Activated CD8-positive, alpha-beta memory T cell treated with anti-CD3 and anti-CD28 coated beads, Interleukin-2, amount 50 U/mL, for 48 hours (primary cell): ENCODE measurements around the gene SH3PXD2B.
"Not testable (repeated sequence)": the region's sequence is repeated elsewhere in the genome, so short reads cannot be mapped to it uniquely, and the experiment has no call there.

Experiments
- DNase-seq: peaks from one replicate; pipeline ENCODE4 v3.0.0-alpha.2; 2020

Gene SH3PXD2B

GRCh38 chr5:172485511-172486202 lies 31.3 kb upstream of the SH3PXD2B start:
- DNase-seq, result no peak

DNA sequence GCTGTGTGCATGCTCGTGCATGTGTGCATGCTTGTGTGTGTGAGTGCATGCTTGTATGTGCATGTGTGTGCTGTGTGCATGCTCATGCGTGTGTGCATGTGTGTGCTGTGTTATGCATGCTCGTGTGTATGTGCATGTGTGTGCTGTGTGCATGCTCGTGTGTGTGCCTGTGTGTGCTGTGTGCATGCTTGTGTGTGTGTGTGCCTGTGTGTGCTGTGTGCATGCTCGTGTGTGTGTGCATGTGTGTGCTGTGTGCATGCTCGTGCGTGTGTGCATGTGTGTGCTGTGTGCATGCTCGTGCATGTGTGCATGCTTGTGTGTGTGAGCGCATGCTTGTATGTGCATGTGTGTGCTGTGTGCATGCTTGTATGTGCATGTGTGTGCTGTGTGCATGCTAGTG lies 30.3 kb upstream of the SH3PXD2B start:
- DNase-seq, result no peak

DNA sequence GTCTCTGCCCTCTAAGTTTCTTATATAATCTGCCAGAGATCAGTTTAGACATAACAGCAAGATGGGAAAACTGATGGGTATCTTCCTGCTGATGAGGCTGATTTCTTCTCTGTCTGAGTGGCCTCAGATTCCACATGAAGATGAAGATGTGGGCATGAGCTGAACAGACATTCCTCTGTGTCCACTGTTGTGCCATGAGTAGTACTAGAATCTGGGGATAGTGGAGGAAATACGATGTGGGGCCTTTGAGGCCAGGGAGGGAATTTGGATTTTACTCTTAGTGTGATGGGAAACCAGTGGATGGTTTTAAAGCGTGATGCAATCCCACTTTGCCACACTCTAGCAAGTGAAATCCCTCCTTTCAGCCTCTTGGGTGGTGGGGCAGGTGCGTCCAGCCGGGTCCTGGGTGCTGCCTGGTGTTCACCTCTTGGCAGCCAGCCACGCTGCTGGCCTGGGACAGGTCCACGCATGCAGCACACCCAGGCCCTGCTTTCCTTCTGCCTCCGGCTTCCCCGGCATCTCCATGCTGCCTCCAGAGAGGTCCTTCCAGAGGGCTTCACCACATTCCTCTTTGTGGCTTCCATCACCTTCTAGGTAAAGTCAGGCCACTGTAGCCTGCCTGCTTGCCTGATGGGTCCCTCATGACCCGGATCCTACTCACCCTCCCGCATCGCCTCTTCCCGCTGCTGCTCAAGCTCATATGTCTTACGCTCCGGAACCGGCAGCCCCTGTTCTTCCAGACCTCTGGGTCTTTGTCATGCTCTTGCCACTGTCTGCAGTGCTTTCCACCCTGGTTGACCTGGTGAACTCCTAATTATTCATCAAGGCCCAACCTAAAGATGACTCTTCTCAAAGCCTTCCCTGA lies 28.1 kb upstream of the SH3PXD2B start:
- DNase-seq, result no peak

DNA sequence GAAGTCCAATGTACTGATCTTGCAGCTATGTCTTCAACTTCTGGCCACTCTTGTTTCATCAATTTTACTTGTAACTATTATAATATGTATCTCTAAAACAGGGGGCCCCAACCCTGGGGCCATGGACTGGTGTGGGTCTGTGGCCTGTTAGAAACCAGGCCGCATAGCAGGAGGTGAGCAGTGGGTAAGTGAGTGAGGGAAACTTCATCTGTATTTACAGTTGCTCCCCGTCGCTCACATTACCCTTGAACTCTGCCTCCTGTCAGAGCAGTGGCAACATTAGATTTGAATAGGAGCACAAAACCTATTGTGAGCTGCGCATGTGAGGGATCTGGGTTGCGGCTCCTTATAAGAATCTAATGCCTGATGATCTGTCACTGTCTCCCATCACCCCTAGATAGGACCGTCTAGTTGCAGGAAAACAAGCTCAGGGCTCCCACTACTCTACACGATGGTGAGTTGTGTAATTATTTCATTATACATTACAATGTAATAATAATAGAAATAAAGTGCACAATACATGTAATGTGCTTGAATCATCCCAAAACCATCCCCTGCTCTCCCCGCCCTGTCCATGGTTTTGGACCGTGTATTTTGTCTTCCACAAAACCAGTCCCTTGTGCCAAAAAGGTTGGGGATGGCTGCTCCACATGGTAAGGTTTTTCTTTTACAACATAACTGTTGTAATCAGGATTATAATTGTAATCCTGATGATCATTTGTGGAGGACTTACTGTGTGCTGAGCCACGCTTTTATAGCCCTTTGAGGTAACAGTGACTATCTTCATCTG lies 26.9 kb upstream of the SH3PXD2B start:
- DNase-seq, result no peak

- DNase-seq, result no peak
Measured at GRCh38 chr5:172479784-172480115, 25.4 kb upstream of the SH3PXD2B start.

DNA sequence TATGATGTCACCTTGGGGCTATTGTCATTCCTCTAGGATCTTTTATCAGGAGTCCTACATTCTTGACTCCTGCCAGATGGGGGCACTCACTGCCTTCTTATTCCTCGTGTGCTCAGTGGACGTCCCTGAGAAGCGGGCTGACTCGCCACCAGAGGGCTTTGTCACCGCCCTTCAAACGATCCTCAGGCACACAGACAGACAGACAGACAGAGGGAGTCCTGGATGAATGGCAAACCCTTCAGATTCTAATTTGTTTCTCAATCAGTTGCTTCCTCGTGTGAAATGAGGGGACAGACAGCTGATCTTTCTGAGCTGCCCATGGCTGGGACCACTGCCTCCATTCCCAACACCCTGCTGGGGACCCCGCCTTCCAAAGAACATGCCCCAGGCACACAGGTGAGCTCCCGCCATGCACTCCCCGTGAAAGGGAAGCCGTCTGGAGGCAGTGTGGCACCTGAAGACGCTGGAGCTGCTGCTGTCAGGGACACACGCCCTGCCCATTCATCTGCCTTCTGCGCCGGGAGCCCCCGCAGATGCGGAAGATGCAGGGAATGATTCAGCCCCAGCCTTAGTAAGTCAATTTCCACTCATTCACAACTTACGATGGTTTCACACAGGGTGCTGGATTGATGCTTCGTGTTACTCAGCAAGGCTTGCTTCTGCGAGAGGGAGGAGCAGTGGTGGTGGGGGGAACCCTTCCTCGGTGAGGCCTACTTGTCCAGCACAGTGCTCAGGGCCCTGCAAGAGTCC lies 24.9 kb upstream of the SH3PXD2B start:
- peak; percentile 70 for DNase-seq

DNA sequence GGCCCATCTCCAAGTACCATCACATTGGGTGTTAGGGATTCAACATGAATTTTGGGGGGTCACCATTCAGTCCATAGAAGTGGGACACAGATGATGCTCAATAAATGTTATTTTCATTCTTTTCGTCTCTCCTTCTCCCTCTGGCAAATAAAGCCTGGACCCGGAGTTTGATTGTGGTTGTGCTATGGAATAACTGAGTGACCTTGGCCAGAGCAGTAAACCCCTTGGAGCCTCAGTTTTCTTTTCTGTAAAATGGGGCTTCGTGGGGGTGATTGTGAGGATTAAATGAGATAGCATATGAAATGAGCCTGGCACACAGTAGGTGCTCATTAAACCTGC lies 24.3 kb upstream of the SH3PXD2B start:
- not testable (repeated sequence) for DNase-seq

DNA sequence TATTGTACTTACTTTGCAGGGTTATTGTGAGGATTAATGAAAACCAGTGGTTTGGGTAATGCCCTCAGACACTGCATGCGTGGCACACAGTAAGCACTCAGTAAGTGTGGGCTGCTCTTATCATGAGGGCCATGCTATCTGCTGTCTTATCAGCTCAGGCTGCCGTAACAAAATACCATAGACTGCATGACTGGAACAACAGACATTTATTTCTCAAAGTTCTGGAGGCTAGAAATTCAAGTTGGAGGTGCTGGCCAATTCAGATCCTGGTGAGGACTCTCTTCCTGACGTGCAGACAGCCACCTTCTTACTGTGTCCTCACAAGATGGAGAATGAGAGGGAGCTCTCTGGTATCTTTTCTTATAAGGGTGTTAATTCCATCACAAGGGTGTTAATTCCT lies 23.9 kb upstream of the SH3PXD2B start:
- DNase-seq, result no peak

GRCh38 chr5:172477466-172477865 lies 23.1 kb upstream of the SH3PXD2B start:
- DNase-seq, result no peak

GRCh38 chr5:172474293-172474692 lies 20.0 kb upstream of the SH3PXD2B start:
- DNase-seq, result no peak

GRCh38 chr5:172473427-172473826 lies 19.1 kb upstream of the SH3PXD2B start:
- no peak for DNase-seq

GRCh38 chr5:172469697-172470096 lies 15.4 kb upstream of the SH3PXD2B start:
- DNase-seq, result no peak

DNA sequence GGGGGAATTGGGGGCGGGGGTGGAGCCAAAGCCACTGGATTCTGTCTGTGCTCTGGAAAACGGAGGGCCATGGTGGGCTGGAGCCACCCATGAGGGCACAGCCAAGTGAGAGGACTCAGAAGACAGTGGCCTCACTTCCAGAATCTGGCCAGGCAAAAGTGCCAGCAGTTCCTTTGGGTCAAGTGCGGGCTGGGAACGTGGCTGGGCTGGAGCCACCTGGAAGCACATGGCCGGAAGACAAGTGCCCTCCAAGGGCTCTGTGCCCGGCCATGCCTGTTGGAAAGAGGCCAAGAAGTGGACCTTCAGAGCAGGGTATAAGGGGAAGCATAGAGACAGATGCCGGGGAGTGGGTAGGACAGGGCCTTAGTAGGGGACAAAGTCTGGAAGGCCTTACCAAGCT lies 11.7 kb upstream of the SH3PXD2B start:
- no peak for DNase-seq

DNA sequence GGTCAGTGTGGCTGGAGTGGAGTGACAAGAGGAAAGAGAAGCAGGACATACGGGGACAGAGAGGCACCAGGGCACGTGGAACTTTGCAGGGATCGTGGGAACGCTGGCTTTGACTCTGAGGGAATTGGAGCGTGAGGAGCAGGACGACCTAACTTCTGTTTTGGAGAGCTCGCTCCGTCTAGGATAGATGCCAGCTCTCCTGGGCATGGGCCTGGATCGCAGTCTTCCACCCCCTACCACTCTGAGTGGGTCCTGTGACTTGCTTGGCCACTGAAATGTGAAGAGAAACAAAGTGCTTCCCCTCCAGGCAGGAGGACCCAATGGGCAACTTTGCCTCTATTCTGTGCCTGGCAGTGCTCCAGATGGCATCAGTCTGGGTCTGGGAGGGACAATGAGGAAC lies 8.7 kb upstream of the SH3PXD2B start:
- DNase-seq, result no peak

DNA sequence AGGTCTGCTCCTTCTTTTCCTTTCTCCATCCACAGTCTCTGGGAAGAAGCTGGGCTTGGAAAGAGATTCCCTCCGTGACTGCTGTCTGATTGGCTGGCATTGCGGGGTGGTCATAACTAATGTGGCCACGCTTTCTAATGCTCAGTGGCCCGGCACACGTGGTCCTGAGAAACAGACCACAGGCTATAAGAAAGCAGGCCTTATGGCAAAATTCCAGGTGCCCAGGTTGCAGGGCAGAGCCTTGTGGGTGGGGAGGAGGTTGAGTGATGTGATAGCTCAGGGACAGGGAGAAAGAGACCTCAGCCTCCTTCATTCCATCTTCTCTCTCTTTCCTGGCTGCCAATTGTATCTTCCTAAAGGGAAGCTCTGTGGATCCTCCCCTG lies 5.4 kb upstream of the SH3PXD2B start:
- no peak for DNase-seq

DNA sequence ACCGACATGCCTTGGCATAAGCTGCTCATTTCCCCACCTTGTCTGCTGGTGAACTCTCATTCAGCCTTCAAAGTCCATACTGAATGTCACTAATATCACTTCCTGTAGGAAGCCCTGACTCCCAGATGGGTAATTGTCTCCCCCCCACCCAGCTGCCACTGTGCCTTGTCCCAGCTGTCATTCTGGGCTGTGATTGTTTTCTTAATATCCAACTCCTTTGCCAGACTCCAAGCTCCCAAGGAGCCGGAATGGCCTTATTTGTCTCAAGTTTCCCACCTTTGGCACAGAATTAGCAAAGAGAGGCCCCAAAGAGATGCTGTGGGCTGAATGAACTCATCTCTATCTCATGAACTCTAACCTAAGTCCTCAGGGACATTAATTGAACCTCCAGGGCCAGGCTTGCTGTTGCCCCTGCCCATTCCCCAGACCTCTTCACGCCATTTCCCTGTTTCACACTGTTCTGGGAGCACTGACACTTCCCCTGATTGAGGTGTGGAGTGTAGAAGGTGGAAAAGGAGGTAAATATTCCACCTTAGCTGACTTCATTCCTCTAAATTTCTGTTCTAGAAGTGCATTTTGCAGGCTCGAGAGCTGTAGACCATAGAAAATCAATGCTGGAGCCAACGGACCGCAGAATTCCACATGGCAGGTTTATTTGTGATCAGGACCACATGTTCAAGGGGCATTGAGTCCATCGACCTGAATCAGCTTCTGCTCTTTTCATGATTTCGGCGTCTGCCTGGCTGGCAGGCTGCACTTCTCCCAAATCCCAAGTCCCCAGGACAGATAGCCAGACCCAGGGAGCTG lies 4.9 kb upstream of the SH3PXD2B start:
- DNase-seq, result no peak

- DNase-seq, result no peak
Measured at GRCh38 chr5:172456076-172456722, 1.9 kb upstream of the SH3PXD2B start.

DNA sequence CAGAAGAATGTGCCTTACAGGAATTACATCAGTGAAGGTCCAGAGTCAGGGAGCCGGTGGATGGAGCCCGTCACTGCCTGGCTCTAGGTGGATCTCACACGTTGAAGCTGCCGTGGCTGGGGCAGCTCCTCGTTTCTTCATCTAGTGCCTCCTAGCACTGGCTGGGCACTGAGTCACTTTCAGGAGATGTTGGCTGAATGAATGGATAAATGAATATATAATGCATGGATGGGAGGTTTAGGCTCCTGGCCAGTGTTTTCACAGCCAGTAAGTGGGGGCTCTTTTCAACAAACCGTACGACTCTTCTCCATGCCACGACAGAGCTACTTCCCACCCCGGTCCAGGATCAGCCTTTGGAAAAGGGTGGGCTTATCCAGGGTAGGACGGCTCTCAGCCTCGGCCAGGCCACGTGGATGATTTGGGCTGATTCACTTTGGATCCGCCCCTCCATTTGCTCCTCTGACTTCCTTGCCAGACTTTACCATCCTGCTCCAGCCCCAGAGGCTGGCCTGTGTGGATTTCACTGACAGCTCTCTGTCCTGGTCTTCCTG lies 1.3 kb upstream of the SH3PXD2B start:
- no peak for DNase-seq

- DNase-seq, result no peak
Measured at GRCh38 chr5:172455087-172455381, 709 bp upstream of the SH3PXD2B start.

DNA sequence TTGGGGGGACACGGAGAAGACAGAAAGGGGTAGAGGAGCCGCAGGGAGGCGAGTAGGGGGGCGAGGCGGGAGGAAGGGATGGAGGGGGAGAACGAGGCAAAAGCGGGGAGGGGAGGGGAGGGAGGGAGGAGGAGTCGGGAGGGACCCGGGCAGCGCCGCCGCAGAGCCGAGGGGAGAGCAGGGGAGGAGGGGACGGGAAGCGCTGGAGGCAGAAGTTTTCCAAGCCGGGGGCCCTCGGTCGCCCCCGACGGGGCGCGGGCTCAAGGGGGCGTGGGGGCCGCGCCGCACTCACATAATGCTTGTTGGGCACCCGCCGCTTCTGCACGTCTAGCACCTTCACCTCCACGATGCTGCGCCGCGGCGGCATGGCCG lies 353 bp downstream of the SH3PXD2B start:
- DNase-seq, result no peak

DNA sequence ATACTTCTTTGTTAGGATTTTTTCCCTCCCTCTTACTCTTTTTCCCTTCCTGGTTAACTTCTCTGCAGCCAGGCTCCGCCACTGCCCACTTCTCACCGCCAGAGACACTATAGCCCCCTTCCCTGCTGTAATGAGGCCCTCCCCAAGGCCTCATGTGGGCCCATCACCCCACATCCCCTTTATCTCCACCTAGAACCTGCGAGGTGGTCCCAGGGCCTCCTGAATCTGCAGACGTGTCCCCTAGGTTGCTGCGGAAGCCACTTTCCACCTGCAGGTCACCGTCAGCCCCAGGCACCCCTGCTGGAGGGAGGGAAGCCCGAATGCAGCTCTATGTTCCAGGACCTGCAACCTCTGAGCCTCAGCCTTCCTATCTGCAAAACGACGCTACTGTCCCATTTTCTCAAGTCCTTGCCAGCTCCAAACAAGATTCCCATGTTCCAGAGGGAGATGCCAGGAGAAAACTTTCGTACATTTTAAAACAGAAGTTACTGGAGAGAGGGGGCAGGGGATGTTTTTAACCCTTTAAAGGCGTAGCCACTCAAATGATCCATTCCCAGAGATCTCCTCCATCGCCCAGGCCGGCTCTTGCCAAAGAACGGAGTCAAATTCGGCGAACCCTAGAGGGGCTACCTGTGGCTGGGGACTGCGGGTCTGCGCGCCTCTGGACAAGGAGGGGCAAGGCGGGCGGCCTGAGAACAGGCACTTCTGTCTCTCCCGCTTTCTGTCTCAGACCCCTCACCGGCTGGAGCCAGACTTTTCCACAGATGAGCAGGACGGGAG lies 929 bp downstream of the SH3PXD2B start:
- no peak for DNase-seq
